Regular cardiac myocyte (primary cell): ENCODE data around the gene BICC1. TPM values are rescaled to one million over a fixed set of nuclear protein-coding genes. Genes with fewer than 3 reads are reported as not detected.

Experiments
- total RNA-seq: library from RNA; depleted of rRNA; stranded (reverse); fragments of >200 nt; gene quantifications from 2 replicates; pipeline ENCODE4 v1.2.3, GENCODE V29; 2014

BICC1 gene
- total RNA-seq: 92.6 and 161 TPM in 2 replicates

GRCh38 chr10:58512491-58513187 lies at the start of gene BICC1:
Gene BICC1 (plus strand): TSS chr10:58512872. CDS start chr10:58513144, 272 bp downstream.

Other genes with a start within 250 kb of the BICC1 start
- 6.9 and 11.6 TPM in 2 replicates for gene IPMK, start 245.0 kb upstream of the BICC1 start, total RNA-seq
- gene CISD1, start 243.7 kb upstream of the BICC1 start, total RNA-seq: 19.2 and 27.0 TPM in 2 replicates
- gene UBE2D1, start 177.9 kb upstream of the BICC1 start, total RNA-seq: 6.7 and 13.0 TPM in 2 replicates
- 22.8 and 36.6 TPM in 2 replicates for gene TFAM, start 127.5 kb upstream of the BICC1 start, total RNA-seq